Astrocyte (in vitro differentiated cells and primary cell): Measurements from ENCODE around the gene CROCC2. TPM values are rescaled to one million over a fixed set of nuclear protein-coding genes. Genes with fewer than 3 reads are reported as not detected.

Experiments used
- DNase-seq: peaks from one replicate; pipeline ENCODE4 v3.0.0-alpha.2; 2010; ENCODE audit warnings: low read depth
- FAIRE-seq: peaks from 2 replicates; lab custom pipeline; 2011; peaks lifted over from hg19 to GRCh38; lab: Jason Lieb, UNC
- H2AFZ ChIP-seq: 2 replicates; pipeline ENCODE4 v1.6.0; 2012; ENCODE audit warnings: low read depth, low read length, inconsistent platforms
- H3K27ac ChIP-seq: 2 replicates; pipeline ENCODE4 v1.5.1; 2011; ENCODE audit warnings: low read depth, low read length, inconsistent platforms
- H3K27me3 ChIP-seq: 2 replicates; pipeline ENCODE4 v1.6.0; 2011; ENCODE audit warnings: low read length, inconsistent platforms; ENCODE audit not compliant: insufficient read depth
- H3K36me3 ChIP-seq: 2 replicates; pipeline ENCODE4 v1.5.1; 2011; ENCODE audit warnings: low read length, inconsistent platforms; ENCODE audit not compliant: insufficient read depth
- H3K4me1 ChIP-seq: 2 replicates; pipeline ENCODE4 v1.5.1; 2011; ENCODE audit warnings: low read length, inconsistent platforms; ENCODE audit not compliant: insufficient read depth
- H3K4me2 ChIP-seq: 2 replicates; pipeline ENCODE4 v1.6.0; 2012; ENCODE audit warnings: low read length, inconsistent platforms
- H3K4me3 ChIP-seq: 2 replicates; pipeline ENCODE4 v1.5.1; 2011; ENCODE audit warnings: low read depth, mild to moderate bottlenecking, low read length, inconsistent platforms; ENCODE audit not compliant: insufficient read depth
- H3K79me2 ChIP-seq: 2 replicates; pipeline ENCODE4 v1.6.0; 2012; ENCODE audit warnings: mild to moderate bottlenecking, low read length, inconsistent platforms; ENCODE audit not compliant: insufficient read depth
- H3K9ac ChIP-seq: 2 replicates; pipeline ENCODE4 v1.6.0; 2012; ENCODE audit warnings: mild to moderate bottlenecking, low read length, inconsistent platforms
- H3K9me3 ChIP-seq: 2 replicates; pipeline ENCODE4 v1.5.1; 2012; ENCODE audit warnings: low read depth, mild to moderate bottlenecking, low read length, inconsistent platforms; ENCODE audit not compliant: insufficient read depth
- H4K20me1 ChIP-seq: 2 replicates; pipeline ENCODE4 v1.6.0; 2012; ENCODE audit warnings: low read length, inconsistent platforms; ENCODE audit not compliant: insufficient read depth
- H3K27ac Mint-ChIP-seq: one replicate; pipeline ENCODE4 v1.8.0; 2021; ENCODE audit warnings: mild to moderate bottlenecking, mixed read lengths; ENCODE audit not compliant: unreplicated experiment
- H3K27me3 Mint-ChIP-seq: one replicate; pipeline ENCODE4 v1.8.0; 2021; ENCODE audit warnings: low read depth, mixed read lengths; ENCODE audit not compliant: unreplicated experiment
- H3K36me3 Mint-ChIP-seq: one replicate; pipeline ENCODE4 v1.8.0; 2021; ENCODE audit warnings: low read depth, mixed read lengths; ENCODE audit not compliant: unreplicated experiment
- H3K4me1 Mint-ChIP-seq: one replicate; pipeline ENCODE4 v1.8.0; 2021; ENCODE audit warnings: low read depth, mixed read lengths; ENCODE audit not compliant: unreplicated experiment
- H3K4me3 Mint-ChIP-seq: one replicate; pipeline ENCODE4 v1.8.0; 2021; ENCODE audit warnings: mild to moderate bottlenecking, moderate library complexity, mixed read lengths; ENCODE audit not compliant: unreplicated experiment
- H3K9me3 Mint-ChIP-seq: one replicate; pipeline ENCODE4 v1.8.0; 2021; ENCODE audit warnings: mild to moderate bottlenecking, mixed read lengths; ENCODE audit not compliant: unreplicated experiment
- EZH2 ChIP-seq: IDR thresholded peaks from 2 replicates; pipeline ENCODE4 v1.6.1; 2012; ENCODE audit warnings: mild to moderate bottlenecking, low read length, inconsistent platforms; ENCODE audit not compliant: insufficient read depth
- total RNA-seq: library from RNA; stranded (reverse); gene quantifications from 2 replicates; pipeline ENCODE4 v1.2.1, GENCODE V29; 2021
- TF ChIP-seq, protein P1 (sequence below): IDR thresholded peaks from 2 replicates; pipeline ENCODE4 v1.5.1; 2011; ENCODE audit warnings: low read depth, mild to moderate bottlenecking, inconsistent platforms, low read length, moderate library complexity; ENCODE audit not compliant: insufficient read depth

The CROCC2 gene
- total RNA-seq, 1 donor from 2014 or later = not detected

DNA sequence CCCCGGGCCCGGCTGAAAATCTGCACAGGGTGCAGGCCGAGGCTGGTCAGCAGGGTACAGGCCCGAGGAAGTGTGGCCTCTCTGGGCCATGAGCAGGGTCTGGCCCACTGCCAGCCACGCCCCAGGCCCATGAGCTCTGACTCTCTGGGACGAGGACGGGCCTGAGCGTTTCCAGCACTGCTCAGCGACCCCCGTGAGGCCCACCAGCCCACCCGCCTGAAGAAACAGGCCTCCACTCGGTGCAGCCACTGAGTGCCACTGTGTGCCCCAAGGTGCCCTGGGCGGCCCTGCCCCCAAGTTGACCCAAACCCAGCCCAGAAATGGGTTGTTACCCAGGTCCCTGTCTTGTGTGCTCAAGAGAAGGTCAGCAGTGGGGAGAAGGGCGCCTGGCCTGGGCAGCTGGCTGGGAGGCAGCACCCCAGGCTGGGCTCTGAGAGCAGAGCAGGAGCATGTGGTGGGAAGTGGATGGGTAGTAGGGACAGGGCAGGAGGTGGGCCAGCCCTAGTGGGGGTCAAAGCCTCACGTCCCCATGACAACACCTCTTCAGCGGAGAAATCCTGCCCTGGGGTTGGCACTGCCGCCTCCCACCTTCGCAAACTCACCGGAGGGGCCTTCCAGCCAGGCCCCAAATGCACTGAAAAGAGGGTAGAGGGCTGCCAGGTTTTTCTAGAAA is 90.2 kb downstream of the CROCC2 start:
- Histone ChIP-seq H3K36me3 (no peaks in the 10 kb centered on the region), H3K4me2 (no peak overlapping the region), H3K79me2 (no peaks in the 10 kb centered on the region), H3K27me3 (no peaks in the 10 kb centered on the region), H3K4me1 (peaks cover 16% of the 10 kb centered on the region), H4K20me1 (peaks cover 12% of the 10 kb centered on the region), H3K9me3 (no peaks in the 10 kb centered on the region), H3K9ac (no peak overlapping the region), H3K4me3 (no peak overlapping the region), H3K27ac (no peak overlapping the region), H2AFZ (no peak overlapping the region)
- no peak overlapping the region for H3K27ac Mint-ChIP-seq
- peaks cover 2% of the 10 kb centered on the region for H3K4me1 Mint-ChIP-seq
- no peak for DNase-seq
- H3K4me3 Mint-ChIP-seq = no peak overlapping the region
- H3K9me3 Mint-ChIP-seq = peaks cover 6% of the 10 kb centered on the region
- no peak for FAIRE-seq
- TF ChIP-seq, protein P1, sequence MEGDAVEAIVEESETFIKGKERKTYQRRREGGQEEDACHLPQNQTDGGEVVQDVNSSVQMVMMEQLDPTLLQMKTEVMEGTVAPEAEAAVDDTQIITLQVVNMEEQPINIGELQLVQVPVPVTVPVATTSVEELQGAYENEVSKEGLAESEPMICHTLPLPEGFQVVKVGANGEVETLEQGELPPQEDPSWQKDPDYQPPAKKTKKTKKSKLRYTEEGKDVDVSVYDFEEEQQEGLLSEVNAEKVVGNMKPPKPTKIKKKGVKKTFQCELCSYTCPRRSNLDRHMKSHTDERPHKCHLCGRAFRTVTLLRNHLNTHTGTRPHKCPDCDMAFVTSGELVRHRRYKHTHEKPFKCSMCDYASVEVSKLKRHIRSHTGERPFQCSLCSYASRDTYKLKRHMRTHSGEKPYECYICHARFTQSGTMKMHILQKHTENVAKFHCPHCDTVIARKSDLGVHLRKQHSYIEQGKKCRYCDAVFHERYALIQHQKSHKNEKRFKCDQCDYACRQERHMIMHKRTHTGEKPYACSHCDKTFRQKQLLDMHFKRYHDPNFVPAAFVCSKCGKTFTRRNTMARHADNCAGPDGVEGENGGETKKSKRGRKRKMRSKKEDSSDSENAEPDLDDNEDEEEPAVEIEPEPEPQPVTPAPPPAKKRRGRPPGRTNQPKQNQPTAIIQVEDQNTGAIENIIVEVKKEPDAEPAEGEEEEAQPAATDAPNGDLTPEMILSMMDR = no peak
- no peak for TF ChIP-seq EZH2
- H3K36me3 Mint-ChIP-seq = no peaks in the 10 kb centered on the region
- H3K27me3 Mint-ChIP-seq = peaks cover 40% of the 10 kb centered on the region

DNA sequence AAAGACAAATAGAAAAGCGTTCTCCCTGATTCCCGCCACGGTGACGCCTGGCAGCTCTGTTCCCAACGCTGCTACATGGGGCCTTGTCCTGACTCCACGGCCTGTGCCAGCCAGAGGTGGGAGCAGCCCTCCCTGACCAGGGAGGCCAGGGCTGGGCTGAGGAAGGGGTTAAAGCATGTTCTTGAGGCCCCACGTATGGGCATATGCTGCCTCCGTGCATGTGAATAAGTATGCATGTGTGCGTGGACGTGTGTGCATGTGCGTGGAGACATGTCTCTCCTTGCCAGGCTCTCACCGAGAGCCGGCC is 90.7 kb downstream of the CROCC2 start:
- Histone ChIP-seq H3K4me1 (peaks cover 13% of the 10 kb centered on the region), H3K27ac (no peak overlapping the region), H3K79me2 (no peaks in the 10 kb centered on the region), H3K27me3 (no peaks in the 10 kb centered on the region), H3K36me3 (no peaks in the 10 kb centered on the region), H3K9ac (no peak overlapping the region), H3K4me3 (no peak overlapping the region), H2AFZ (no peak overlapping the region), H3K4me2 (no peak overlapping the region), H4K20me1 (peaks cover 17% of the 10 kb centered on the region), H3K9me3 (no peaks in the 10 kb centered on the region)
- peaks cover 2% of the 10 kb centered on the region for H3K4me1 Mint-ChIP-seq
- H3K27ac Mint-ChIP-seq = no peak overlapping the region
- H3K4me3 Mint-ChIP-seq = no peak overlapping the region
- TF ChIP-seq EZH2 = no peak
- TF ChIP-seq, protein P1 = no peak
- DNase-seq (no peak), FAIRE-seq (no peak)
- no peaks in the 10 kb centered on the region for H3K36me3 Mint-ChIP-seq
- peaks cover 7% of the 10 kb centered on the region for H3K9me3 Mint-ChIP-seq
- H3K27me3 Mint-ChIP-seq = peaks cover 45% of the 10 kb centered on the region

DNA sequence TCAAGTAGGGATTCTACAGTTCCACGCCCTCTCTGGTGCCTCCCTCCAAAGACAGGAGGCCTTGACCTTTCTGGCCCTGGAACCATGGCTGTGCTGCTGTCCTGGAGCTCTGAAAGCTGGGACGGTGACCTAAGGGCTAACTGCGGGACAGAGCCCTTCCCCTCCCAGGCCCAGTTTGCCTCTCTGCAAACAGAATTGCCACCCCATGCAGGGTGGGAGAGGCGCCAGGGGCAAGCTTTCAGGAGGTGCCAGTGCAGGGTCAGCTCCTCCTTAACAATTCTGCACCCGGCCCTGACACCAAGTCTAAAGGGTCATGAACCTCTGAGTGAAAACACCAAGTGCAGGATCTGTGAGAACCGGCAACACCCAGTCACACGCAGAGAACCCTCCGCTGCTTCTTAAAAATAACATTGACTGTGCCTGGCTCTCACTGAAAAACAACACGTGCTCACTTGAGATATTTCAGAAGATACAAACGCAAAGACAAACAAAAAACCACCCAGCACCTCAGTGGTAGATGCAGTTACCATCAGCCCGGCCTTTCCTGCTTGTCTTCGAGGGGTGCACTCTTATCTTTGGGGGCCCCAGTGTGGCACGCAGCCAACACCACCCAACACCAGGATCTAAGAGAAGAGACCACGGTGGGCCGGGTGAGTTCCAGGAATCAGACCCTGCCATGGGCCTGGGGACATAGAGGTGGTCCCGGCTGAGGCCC is 91.2 kb downstream of the CROCC2 start:
- H3K9me3 ChIP-seq = no peaks in the 10 kb centered on the region
- Mint-ChIP-seq H3K36me3 (no peaks in the 10 kb centered on the region), H3K4me1 (no peaks in the 10 kb centered on the region), H3K27ac (no peak overlapping the region), H3K9me3 (peaks cover 7% of the 10 kb centered on the region), H3K27me3 (peaks cover 46% of the 10 kb centered on the region), H3K4me3 (peak overlapping the region; percentile 9)
- TF ChIP-seq, protein P1 = no peak
- no peak for TF ChIP-seq EZH2
- H3K36me3 ChIP-seq = no peaks in the 10 kb centered on the region
- no peaks in the 10 kb centered on the region for H3K27me3 ChIP-seq
- peaks cover 18% of the 10 kb centered on the region for H4K20me1 ChIP-seq
- DNase-seq (no peak), FAIRE-seq (no peak)
- no peak overlapping the region for H3K9ac ChIP-seq
- no peaks in the 10 kb centered on the region for H3K79me2 ChIP-seq
- H3K4me1 ChIP-seq = peaks cover 8% of the 10 kb centered on the region
- no peak overlapping the region for H3K4me3 ChIP-seq
- peak overlapping the region; percentile 97 for H2AFZ ChIP-seq
- peak overlapping the region; percentile 91 for H3K4me2 ChIP-seq
- no peak overlapping the region for H3K27ac ChIP-seq
